OCI-LY1 (cell line): ENCODE measurements around the gene ST6GAL1.
"Not testable (repeated sequence)": the region's sequence is repeated elsewhere in the genome, so short reads cannot be mapped to it uniquely, and the experiment has no call there.

ENCODE experiments used
- CTCF ChIP-seq: fragments of 200-600 bp; sonication (generic), shearing (Covaris generic); IDR thresholded peaks from 2 replicates; pipeline ENCODE4 v1.5.1; 2017; ENCODE audit warnings: mild to moderate bottlenecking, antibody characterized with exemption, low read length, moderate library complexity, mixed read lengths
- EZH2 ChIP-seq: fragments of 200-600 bp; sonication (generic), shearing (Covaris generic); IDR thresholded peaks from 2 replicates; pipeline ENCODE4 v1.8.0; 2017; ENCODE audit warnings: borderline replicate concordance, mixed run types, mild to moderate bottlenecking, antibody characterized with exemption, low read length, moderate library complexity, mixed read lengths

- not testable (repeated sequence) for TF ChIP-seq EZH2, CTCF
Observed at GRCh38 chr3:186907075-186907474, 23.3 kb upstream of the ST6GAL1 start.
